ENCODE results near the gene SAMD11. TPM values are rescaled to one million over a fixed set of nuclear protein-coding genes. Genes with fewer than 3 reads are reported as not detected.

SAMD11 gene
- total RNA-seq, 1 donor from 2014 or later, result 6.0 TPM

DNA sequence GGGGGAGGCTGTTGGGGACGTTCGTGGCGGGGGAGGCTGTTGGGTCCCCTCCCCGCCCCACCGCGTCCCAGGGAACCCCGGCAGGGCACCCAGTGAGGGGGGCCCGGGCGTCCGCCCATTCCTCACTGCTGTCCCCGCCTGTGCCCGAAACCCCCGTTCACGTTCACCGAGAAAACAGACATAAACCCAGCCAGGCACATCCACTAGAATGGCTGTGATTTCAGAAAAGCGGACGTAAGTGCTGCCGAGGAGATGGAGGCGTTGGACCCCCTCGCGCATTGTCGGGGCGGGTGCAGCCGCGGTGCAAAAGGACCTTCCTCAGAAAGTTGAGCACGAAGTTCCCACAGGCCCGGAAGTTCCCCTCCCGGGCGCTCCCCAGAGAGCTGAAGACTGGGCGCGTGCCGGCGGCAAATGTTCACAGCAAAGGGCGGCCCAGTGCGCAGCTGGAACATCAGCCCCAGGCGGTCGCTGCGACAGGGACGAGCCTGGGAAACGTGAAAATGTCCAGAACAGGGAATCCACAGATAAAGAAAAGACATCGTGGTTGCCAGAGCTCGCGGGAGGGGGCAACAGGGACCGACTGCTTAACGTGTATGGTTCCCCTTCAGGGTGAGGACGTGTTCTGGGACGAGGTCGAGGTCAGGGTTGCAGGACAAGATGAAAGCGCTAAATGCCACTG is 18.5 kb upstream of the SAMD11 start:
- Histone ChIP-seq H3K27me3 (peaks cover 4% of the 10 kb centered on the region), H3K9me3 (no peaks in the 10 kb centered on the region), H3K4me1 (peaks cover 15% of the 10 kb centered on the region), H3K27ac (no peak overlapping the region), H3K4me3 (peak overlapping the region; percentile 45), H3K36me3 (no peaks in the 10 kb centered on the region)
- intact Hi-C loops (cut with DNase I), result loop anchor here (10.0 kb wide), 1 partner anchor 60 kb away; the partner anchor contains the start of genes KLHL17 and PLEKHN1
- DNase-seq, result peak; percentile 74
- TF ChIP-seq, protein P1, sequence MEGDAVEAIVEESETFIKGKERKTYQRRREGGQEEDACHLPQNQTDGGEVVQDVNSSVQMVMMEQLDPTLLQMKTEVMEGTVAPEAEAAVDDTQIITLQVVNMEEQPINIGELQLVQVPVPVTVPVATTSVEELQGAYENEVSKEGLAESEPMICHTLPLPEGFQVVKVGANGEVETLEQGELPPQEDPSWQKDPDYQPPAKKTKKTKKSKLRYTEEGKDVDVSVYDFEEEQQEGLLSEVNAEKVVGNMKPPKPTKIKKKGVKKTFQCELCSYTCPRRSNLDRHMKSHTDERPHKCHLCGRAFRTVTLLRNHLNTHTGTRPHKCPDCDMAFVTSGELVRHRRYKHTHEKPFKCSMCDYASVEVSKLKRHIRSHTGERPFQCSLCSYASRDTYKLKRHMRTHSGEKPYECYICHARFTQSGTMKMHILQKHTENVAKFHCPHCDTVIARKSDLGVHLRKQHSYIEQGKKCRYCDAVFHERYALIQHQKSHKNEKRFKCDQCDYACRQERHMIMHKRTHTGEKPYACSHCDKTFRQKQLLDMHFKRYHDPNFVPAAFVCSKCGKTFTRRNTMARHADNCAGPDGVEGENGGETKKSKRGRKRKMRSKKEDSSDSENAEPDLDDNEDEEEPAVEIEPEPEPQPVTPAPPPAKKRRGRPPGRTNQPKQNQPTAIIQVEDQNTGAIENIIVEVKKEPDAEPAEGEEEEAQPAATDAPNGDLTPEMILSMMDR (IDR thresholded peaks at IDR 0.05), result no peak
- ATAC-seq, result peak; percentile 8

GRCh38 chr1:905811-906599 is 17.7 kb upstream of the SAMD11 start:
- TF ChIP-seq, protein P1 (IDR thresholded peaks at IDR 0.05), result no peak
- Histone ChIP-seq H3K4me1 (peaks cover 15% of the 10 kb centered on the region), H3K27ac (no peak overlapping the region), H3K36me3 (no peaks in the 10 kb centered on the region), H3K4me3 (no peak overlapping the region), H3K27me3 (peaks cover 6% of the 10 kb centered on the region), H3K9me3 (no peaks in the 10 kb centered on the region)
- ATAC-seq, result no peak
- peak; percentile 64 for DNase-seq
- intact Hi-C loops (cut with DNase I), result loop anchor here (10.0 kb wide), 1 partner anchor 59 kb away; the partner anchor contains the start of genes KLHL17 and PLEKHN1

DNA sequence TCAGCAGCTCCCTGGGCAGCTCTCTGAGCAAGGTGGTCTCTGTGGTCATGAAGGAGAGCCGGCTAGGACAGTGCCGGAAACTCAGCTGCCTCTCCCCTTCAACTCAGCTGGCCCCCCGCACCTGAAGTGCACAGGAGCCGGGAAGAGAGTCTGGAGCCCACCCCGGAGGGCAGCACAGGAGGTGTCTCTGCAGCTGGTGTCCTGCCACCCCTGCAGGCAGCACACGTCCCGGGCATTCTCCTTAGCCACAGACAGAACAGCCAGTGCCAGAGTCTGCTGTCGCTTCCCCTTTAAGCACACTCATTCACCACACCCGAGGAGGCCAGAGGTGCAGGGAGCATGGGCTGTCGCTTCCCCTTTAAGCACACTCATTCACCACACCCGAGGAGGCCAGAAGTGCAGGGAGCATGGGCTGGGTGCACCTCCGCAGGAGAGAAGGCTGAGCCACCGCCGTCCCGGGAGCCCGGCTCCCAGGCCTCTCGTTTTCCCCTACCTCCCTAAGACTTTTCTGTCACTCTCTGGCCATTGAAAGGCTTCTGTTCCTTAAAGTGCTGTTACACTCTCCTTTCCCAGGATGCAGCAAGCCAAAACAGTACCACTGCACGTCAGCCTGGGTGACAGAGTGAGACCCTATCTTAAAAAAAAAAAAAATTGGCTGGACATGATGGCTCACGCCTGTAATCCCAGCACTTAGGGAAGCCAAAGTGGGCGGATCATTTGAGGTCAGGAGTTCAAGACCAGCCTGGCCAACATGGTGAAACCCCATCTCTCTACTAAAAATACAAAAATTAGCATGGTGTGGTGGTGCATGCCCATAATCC is 16.9 kb upstream of the SAMD11 start:
- Histone ChIP-seq H3K4me3 (no peak overlapping the region), H3K36me3 (no peaks in the 10 kb centered on the region), H3K27ac (no peak overlapping the region), H3K4me1 (peaks cover 15% of the 10 kb centered on the region), H3K9me3 (no peaks in the 10 kb centered on the region), H3K27me3 (peaks cover 6% of the 10 kb centered on the region)
- TF ChIP-seq, protein P1 (IDR thresholded peaks at IDR 0.05), result no peak
- intact Hi-C loops (cut with DNase I), result loop anchor here (10.0 kb wide), 1 partner anchor 58 kb away; the partner anchor contains the start of genes KLHL17 and PLEKHN1
- DNase-seq, result peak; percentile 75
- ATAC-seq, result peak; percentile 77

- DNase-seq (no peak), ATAC-seq (no peak)
- Histone ChIP-seq H3K36me3 (no peaks in the 10 kb centered on the region), H3K4me3 (no peak overlapping the region), H3K9me3 (no peaks in the 10 kb centered on the region), H3K27me3 (peaks cover 14% of the 10 kb centered on the region), H3K4me1 (peaks cover 15% of the 10 kb centered on the region), H3K27ac (no peak overlapping the region)
- intact Hi-C loops (cut with DNase I), result loop anchor here (10.0 kb wide), 1 partner anchor 57 kb away; the partner anchor contains the start of genes KLHL17 and PLEKHN1
- TF ChIP-seq, protein P1 (IDR thresholded peaks at IDR 0.05), result no peak
These were observed 15.9 kb upstream of the SAMD11 start for GRCh38 chr1:907611-908451.
